GM10266 (cell line): Measurements from ENCODE around the gene MIPOL1.

Source experiments
- DNase-seq: peaks from one replicate; pipeline ENCODE4 v3.0.0; 2012; ENCODE audit errors: extremely low spot score
- TF ChIP-seq, protein P1 (sequence below): IDR thresholded peaks from 2 replicates; pipeline ENCODE4 v1.5.1; 2012; ENCODE audit warnings: mild to moderate bottlenecking, low read depth; ENCODE audit not compliant: control insufficient read depth, insufficient read depth; ENCODE audit errors: missing control alignments

MIPOL1 gene

DNA sequence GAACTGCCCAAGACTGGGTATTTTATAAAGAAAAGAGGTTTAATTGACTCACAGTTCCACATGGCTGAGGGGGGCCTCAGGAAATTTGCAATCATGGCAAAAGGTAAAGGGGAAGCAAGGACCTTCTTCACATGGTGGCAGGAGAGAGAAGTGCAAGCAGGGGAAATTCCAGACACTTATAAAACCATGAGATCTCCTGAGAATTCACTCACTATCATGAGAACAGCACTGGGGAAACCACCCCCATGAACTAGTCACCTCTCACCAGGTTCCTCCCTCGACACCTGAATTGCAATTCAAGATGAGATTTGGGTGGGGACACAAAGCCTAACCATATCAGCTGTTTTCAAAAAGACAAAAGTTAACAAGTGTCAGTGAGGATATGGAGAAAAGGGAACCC is 284.7 kb downstream of the MIPOL1 start:
- TF ChIP-seq, protein P1, sequence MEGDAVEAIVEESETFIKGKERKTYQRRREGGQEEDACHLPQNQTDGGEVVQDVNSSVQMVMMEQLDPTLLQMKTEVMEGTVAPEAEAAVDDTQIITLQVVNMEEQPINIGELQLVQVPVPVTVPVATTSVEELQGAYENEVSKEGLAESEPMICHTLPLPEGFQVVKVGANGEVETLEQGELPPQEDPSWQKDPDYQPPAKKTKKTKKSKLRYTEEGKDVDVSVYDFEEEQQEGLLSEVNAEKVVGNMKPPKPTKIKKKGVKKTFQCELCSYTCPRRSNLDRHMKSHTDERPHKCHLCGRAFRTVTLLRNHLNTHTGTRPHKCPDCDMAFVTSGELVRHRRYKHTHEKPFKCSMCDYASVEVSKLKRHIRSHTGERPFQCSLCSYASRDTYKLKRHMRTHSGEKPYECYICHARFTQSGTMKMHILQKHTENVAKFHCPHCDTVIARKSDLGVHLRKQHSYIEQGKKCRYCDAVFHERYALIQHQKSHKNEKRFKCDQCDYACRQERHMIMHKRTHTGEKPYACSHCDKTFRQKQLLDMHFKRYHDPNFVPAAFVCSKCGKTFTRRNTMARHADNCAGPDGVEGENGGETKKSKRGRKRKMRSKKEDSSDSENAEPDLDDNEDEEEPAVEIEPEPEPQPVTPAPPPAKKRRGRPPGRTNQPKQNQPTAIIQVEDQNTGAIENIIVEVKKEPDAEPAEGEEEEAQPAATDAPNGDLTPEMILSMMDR: no peak
- DNase-seq: no peak

DNA sequence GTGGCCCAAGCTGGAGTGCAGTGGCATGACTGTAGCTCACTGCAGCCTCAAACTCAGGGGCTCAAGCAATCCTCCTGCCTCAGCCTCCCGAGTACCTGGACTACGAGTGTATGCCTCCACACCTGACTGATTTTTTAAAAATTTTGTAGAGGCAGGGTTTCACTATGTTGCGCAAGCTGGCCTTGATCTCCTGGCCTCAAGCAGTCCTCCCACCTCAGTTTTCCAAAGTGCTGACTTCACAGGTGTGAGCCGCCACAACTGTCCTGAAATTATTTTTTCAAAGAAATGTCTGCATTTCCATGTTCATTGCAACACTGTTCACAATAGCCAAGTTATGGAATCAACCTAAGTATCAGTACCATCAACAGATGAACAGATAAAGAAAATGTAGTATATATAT is 285.9 kb downstream of the MIPOL1 start:
- DNase-seq: no peak
- TF ChIP-seq, protein P1: no peak

DNA sequence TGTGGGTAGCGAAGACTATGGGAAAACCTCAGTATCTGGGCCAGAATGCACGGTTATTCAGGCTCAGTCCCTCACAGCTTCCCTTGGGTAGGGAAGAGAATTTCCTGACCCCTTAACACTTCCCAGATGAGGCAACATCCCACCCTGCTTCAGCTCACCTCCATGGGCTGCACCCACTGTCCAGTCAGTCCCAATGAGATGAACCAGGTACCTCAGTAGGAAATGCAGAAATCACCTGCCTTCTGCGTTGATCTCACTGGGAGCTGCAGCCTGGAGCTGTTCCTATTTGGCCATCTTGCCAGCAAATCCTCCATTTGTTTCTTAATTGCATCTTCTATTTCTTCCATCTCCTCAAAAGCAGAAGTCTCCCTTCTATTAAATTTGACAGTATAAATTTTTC is 292.9 kb downstream of the MIPOL1 start:
- DNase-seq: no peak
- TF ChIP-seq, protein P1: no peak

DNA sequence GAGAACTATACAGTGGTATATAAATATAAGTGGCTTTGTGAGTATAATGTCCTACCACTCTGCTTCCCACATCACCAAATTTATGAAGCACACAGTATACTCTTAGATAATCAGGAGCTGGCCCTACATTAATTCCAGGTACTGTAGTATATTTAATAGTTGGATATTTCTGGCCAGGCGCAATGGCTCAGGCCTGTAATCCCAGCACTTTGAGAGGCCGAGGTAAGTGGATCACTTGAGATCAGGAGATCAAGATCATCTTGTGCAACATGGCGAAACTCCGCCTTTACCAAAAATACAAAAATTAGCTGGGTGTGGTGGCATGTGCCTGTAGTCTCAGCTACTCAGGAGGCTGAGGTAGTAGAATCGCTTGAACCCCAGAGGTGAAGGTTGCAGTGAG is 293.3 kb downstream of the MIPOL1 start:
- TF ChIP-seq, protein P1: no peak
- no peak for DNase-seq

DNA sequence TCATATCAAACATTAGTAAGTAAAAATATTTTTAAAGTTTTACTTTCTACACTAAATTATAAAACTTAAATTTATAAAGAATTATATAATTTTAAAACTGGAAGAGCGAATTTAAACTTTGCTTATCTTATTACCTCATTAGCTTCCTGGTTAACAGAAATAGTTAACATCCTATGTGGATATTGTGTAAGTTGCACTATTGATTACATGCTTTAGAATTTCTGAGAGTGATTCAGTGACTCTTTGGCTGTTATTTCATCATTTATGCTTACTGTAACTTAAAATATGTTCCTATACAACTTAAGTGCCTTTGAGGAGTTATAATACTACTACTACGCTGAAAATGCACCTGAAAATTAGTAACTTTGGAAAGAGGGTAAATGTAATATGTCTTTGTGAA is 295.9 kb downstream of the MIPOL1 start:
- TF ChIP-seq, protein P1: no peak
- DNase-seq: no peak

DNA sequence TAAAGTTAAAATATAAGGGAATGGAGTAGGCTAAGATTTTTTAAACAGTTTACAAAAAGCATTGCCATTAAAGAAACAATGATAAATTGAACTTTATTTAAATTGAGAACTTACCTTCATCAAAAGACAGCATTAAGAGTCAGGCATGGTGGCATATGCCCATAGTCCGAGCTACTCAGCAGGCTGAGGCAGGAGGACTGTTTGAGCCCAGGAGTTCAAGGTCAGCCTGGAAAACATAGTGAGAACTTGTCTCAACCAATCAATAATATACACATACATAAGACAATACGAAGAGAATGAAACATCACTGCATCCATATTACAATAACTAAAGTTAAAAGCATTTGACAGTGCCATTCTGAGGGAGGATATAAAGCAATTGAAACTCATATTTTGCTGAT is 299.7 kb downstream of the MIPOL1 start:
- TF ChIP-seq, protein P1: no peak
- DNase-seq: no peak

DNA sequence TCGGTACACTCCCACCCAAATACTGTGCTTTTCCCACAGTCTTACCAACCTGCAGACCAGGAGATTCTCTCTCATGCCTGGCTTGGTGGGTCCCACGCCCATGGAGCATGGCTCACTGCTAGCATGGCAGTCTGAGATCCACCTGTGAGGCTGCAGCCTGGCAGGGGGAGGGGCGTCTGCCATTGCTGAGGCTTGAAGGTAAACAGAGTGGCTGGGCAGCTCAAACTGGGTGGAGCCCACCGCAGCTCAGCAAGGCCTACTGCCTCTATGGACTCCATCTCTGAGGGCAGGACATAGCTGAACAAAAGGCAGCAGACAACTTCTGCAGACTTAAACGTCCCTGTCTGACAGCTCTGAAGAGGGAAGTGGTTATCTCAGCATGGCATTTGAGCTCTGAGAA is 304.1 kb downstream of the MIPOL1 start:
- no peak for DNase-seq
- TF ChIP-seq, protein P1: no peak
